Neuronal stem cell (in vitro differentiated cells): ENCODE measurements around the gene MRPL40.

Experiments used
- DNase-seq: peaks from one replicate; pipeline ENCODE4 v3.0.0-alpha.2; 2013; ENCODE audit warnings: low spot score
- H2AFZ ChIP-seq: one replicate; pipeline ENCODE4 v1.6.1; 2013; ENCODE audit warnings: mild to moderate bottlenecking, low read length, inconsistent platforms
- H2AK5ac ChIP-seq: 2 replicates; pipeline ENCODE4 v1.6.1; 2013; ENCODE audit warnings: low read depth, mild to moderate bottlenecking, inconsistent platforms, low read length, moderate library complexity, mixed read lengths
- H2BK120ac ChIP-seq: 2 replicates; pipeline ENCODE4 v1.6.1; 2013; ENCODE audit warnings: low read depth, mild to moderate bottlenecking, inconsistent platforms, low read length, moderate library complexity, mixed read lengths
- H2BK12ac ChIP-seq: one replicate; pipeline ENCODE4 v1.6.1; 2013; ENCODE audit warnings: low read length, inconsistent platforms
- H2BK15ac ChIP-seq: 2 replicates; pipeline ENCODE4 v1.6.1; 2013; ENCODE audit warnings: mild to moderate bottlenecking, low read length, inconsistent platforms, mixed read lengths
- H2BK5ac ChIP-seq: one replicate; pipeline ENCODE4 v1.6.1; 2013; ENCODE audit warnings: inconsistent platforms, mild to moderate bottlenecking, low read length, moderate library complexity
- H3K14ac ChIP-seq: one replicate; pipeline ENCODE4 v1.6.1; 2013; ENCODE audit warnings: low read length, inconsistent platforms
- H3K18ac ChIP-seq: 2 replicates; pipeline ENCODE4 v1.6.1; 2013; ENCODE audit warnings: low read length, inconsistent platforms
- H3K23ac ChIP-seq: 2 replicates; pipeline ENCODE4 v1.6.1; 2013; ENCODE audit warnings: low read depth, mild to moderate bottlenecking, mixed read lengths, low read length, inconsistent platforms; ENCODE audit not compliant: poor library complexity
- H3K27ac ChIP-seq: replicated peaks from 3 replicates; pipeline ENCODE4 v1.5.1; 2013; ENCODE audit warnings: low read length, inconsistent platforms
- H3K27me3 ChIP-seq, 3 experiments: 2 replicates each; pipeline ENCODE4 v1.6.1; 2013; ENCODE audit warnings: low read length in 3 of 3, mild to moderate bottlenecking in 2 of 3, inconsistent platforms in 1 of 3, low read depth in 1 of 3, mixed read lengths in 1 of 3, moderate library complexity in 1 of 3; ENCODE audit not compliant: control insufficient read depth in 3 of 3, insufficient read depth in 3 of 3
- H3K36me3 ChIP-seq, 2 donors: replicated peaks in 1 of 2; 2 replicates each; pipeline ENCODE4 v1.6.1; 2013; ENCODE audit warnings: low read length in 2 of 2; ENCODE audit not compliant: control insufficient read depth in 2 of 2, insufficient read depth in 2 of 2
- H3K4ac ChIP-seq: 2 replicates; pipeline ENCODE4 v1.6.1; 2013; ENCODE audit warnings: inconsistent platforms, mild to moderate bottlenecking, low read length, moderate library complexity
- H3K4me1 ChIP-seq, 2 donors: 1 replicate in 1 of 2; 2 replicates in 1 of 2; pipeline ENCODE4 v1.6.1; 2013; ENCODE audit warnings: low read length in 2 of 2, low read depth in 1 of 2; ENCODE audit not compliant: control insufficient read depth in 2 of 2, insufficient read depth in 1 of 2
- H3K4me2 ChIP-seq: one replicate; pipeline ENCODE4 v1.6.1; 2013; ENCODE audit warnings: mild to moderate bottlenecking, low read length, inconsistent platforms; ENCODE audit not compliant: insufficient read depth, poor library complexity, severe bottlenecking
- H3K4me3 ChIP-seq, 2 donors: 2 replicates each; pipeline ENCODE4 v1.5.1; 2013; ENCODE audit warnings: low read length in 2 of 2, mild to moderate bottlenecking in 2 of 2, inconsistent platforms in 1 of 2, moderate library complexity in 1 of 2
- H3K79me1 ChIP-seq: one replicate; pipeline ENCODE4 v1.6.1; 2013; ENCODE audit warnings: low read depth, mild to moderate bottlenecking, inconsistent platforms, low read length, moderate library complexity
- H3K9ac ChIP-seq: one replicate; pipeline ENCODE4 v1.6.1; 2013; ENCODE audit warnings: mild to moderate bottlenecking, low read depth, low read length, inconsistent platforms; ENCODE audit not compliant: poor library complexity
- H3K9me3 ChIP-seq, 2 donors: replicated peaks in 1 of 2; 2 replicates each; pipeline versions ENCODE3 to v1.6.1; 2013; ENCODE audit warnings: low read length in 2 of 2, mild to moderate bottlenecking in 2 of 2, inconsistent platforms in 1 of 2, low read depth in 1 of 2, mixed read lengths in 1 of 2, moderate library complexity in 1 of 2; ENCODE audit not compliant: control insufficient read depth in 2 of 2, insufficient read depth in 1 of 2
- H4K8ac ChIP-seq: one replicate; pipeline ENCODE4 v1.6.1; 2013; ENCODE audit warnings: low read depth, mild to moderate bottlenecking, inconsistent platforms, low read length, moderate library complexity
- H4K91ac ChIP-seq: one replicate; pipeline ENCODE4 v1.6.1; 2013; ENCODE audit warnings: low read length, low read depth, mild to moderate bottlenecking, inconsistent platforms; ENCODE audit not compliant: poor library complexity
- WGBS, 2 donors: extraction: QIAGEN DNeasy Blood & Tissue Kit; methylation state at CpG; one replicate each; pipeline ENCODE4 v1.1.7; 2013; ENCODE audit warnings: missing lambda C conversion rate in 2 of 2, mixed read lengths in 1 of 2; ENCODE audit not compliant: insufficient read length in 2 of 2, insufficient replicate concordance in 1 of 2; ENCODE audit errors: extremely low coverage in 2 of 2; 5-methylcytosine and 5-hydroxymethylcytosine counted together

Gene MRPL40

DNA sequence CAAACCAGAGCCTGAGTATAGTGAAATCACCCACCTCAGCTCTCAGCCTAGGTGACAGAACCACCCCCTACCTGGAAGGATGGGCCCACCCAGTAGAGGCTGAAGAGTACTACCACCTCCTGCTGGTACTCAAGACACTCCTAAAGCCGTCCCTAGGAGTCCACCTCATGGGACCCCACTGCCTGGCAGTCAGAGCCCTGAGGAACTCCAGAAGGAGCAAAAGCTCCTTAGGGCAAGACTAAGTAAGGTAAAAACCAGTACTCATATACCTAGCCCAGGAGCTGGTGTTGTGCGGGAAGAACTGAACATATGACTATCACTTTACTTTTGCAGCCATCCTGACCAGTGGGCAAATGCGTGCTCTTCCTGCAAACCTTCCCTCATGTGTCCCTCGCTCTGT lies 37.1 kb upstream of the MRPL40 start:
- H4K91ac ChIP-seq, result no peak overlapping the region
- peaks cover 47 to 96% of the 10 kb centered on the region in 2 donors for H3K36me3 ChIP-seq
- H2AK5ac ChIP-seq, result no peak overlapping the region
- H2BK15ac ChIP-seq, result no peak overlapping the region
- DNase-seq, result no peak
- no peak overlapping the region for H3K4me3 ChIP-seq
- H3K27me3 ChIP-seq, result no peaks in the 10 kb centered on the region
- no peaks in the 10 kb centered on the region for H3K4me1 ChIP-seq
- WGBS, 2 donors, result no CpG with 5 or more reads among the region's 4 CpGs
- no peak overlapping the region for H3K4me2 ChIP-seq
- no peak overlapping the region for H3K27ac ChIP-seq
- no peak overlapping the region for H3K9ac ChIP-seq
- H3K4ac ChIP-seq, result no peak overlapping the region
- no peak overlapping the region for H3K18ac ChIP-seq
- no peak overlapping the region for H4K8ac ChIP-seq
- H2AFZ ChIP-seq, result no peak overlapping the region
- no peak overlapping the region for H3K14ac ChIP-seq
- H3K23ac ChIP-seq, result no peak overlapping the region
- no peak overlapping the region for H2BK5ac ChIP-seq
- peaks cover 2% of the 10 kb centered on the region for H3K79me1 ChIP-seq
- H2BK120ac ChIP-seq, result no peak overlapping the region
- H2BK12ac ChIP-seq, result no peak overlapping the region
- H3K9me3 ChIP-seq, result no peaks in the 10 kb centered on the region

GRCh38 chr22:19396561-19396933 lies 35.8 kb upstream of the MRPL40 start:
- H3K27ac ChIP-seq, result no peak overlapping the region
- no peak overlapping the region for H4K8ac ChIP-seq
- no peak overlapping the region for H2BK15ac ChIP-seq
- no peak overlapping the region for H3K23ac ChIP-seq
- no peak overlapping the region for H3K4me2 ChIP-seq
- no peaks in the 10 kb centered on the region for H3K4me1 ChIP-seq
- H3K9me3 ChIP-seq, result no peaks in the 10 kb centered on the region
- H3K4me3 ChIP-seq, result no peak overlapping the region
- no peak overlapping the region for H3K4ac ChIP-seq
- H2BK120ac ChIP-seq, result no peak overlapping the region
- H3K79me1 ChIP-seq, result peaks cover 2% of the 10 kb centered on the region
- H2BK12ac ChIP-seq, result no peak overlapping the region
- H3K14ac ChIP-seq, result no peak overlapping the region
- H3K27me3 ChIP-seq, result no peaks in the 10 kb centered on the region
- no peak overlapping the region for H3K9ac ChIP-seq
- no peak overlapping the region for H3K18ac ChIP-seq
- H4K91ac ChIP-seq, result no peak overlapping the region
- no peak for DNase-seq
- H2AFZ ChIP-seq, result no peak overlapping the region
- H3K36me3 ChIP-seq, result peaks cover 47 to 98% of the 10 kb centered on the region in 2 donors
- H2AK5ac ChIP-seq, result no peak overlapping the region
- no CpG with 5 or more reads among the region's 6 CpGs for WGBS, 2 donors
- H2BK5ac ChIP-seq, result no peak overlapping the region

- H3K9ac ChIP-seq, result no peak overlapping the region
- no peak overlapping the region for H2BK5ac ChIP-seq
- no peak overlapping the region for H2BK12ac ChIP-seq
- peak overlapping the region; percentile 68 for H3K23ac ChIP-seq
- H3K14ac ChIP-seq, result no peak overlapping the region
- no peak overlapping the region for H3K4me2 ChIP-seq
- H4K8ac ChIP-seq, result no peak overlapping the region
- no peaks in the 10 kb centered on the region for H3K27me3 ChIP-seq
- H3K79me1 ChIP-seq, result peaks cover 2% of the 10 kb centered on the region
- H2AFZ ChIP-seq, result no peak overlapping the region
- H3K4ac ChIP-seq, result no peak overlapping the region
- H2BK120ac ChIP-seq, result no peak overlapping the region
- H3K9me3 ChIP-seq, result no peaks in the 10 kb centered on the region
- no peak overlapping the region for H2BK15ac ChIP-seq
- no peak overlapping the region for H3K4me3 ChIP-seq
- H4K91ac ChIP-seq, result no peak overlapping the region
- H3K27ac ChIP-seq, result no peak overlapping the region
- no peak overlapping the region for H2AK5ac ChIP-seq
- DNase-seq, result no peak
- H3K36me3 ChIP-seq, result peaks cover 48 to 98% of the 10 kb centered on the region in 2 donors
- no peaks in the 10 kb centered on the region for H3K4me1 ChIP-seq
- H3K18ac ChIP-seq, result no peak overlapping the region
- no CpG with 5 or more reads among the region's 6 CpGs for WGBS, 2 donors
These were observed 35.2 kb upstream of the MRPL40 start for GRCh38 chr22:19396934-19397733.

- Histone ChIP-seq H3K36me3 (peaks cover 42 to 98% of the 10 kb centered on the region in 2 donors), H3K18ac (no peak overlapping the region), H3K9ac (no peak overlapping the region), H2BK15ac (no peak overlapping the region), H3K4me3 (no peak overlapping the region), H3K14ac (no peak overlapping the region), H2AK5ac (no peak overlapping the region), H3K23ac (no peak overlapping the region), H2BK5ac (no peak overlapping the region), H3K9me3 (no peaks in the 10 kb centered on the region), H3K4me1 (no peaks in the 10 kb centered on the region), H4K91ac (no peak overlapping the region), H3K4me2 (no peak overlapping the region), H3K27ac (no peak overlapping the region), H2BK120ac (no peak overlapping the region), H3K79me1 (peaks cover 2% of the 10 kb centered on the region), H3K4ac (no peak overlapping the region), H2BK12ac (no peak overlapping the region), H4K8ac (no peak overlapping the region), H3K27me3 (no peaks in the 10 kb centered on the region), H2AFZ (no peak overlapping the region)
- no peak for DNase-seq
- WGBS, 2 donors, result no CpG with 5 or more reads among the region's 3 CpGs
These were observed 34.6 kb upstream of the MRPL40 start for GRCh38 chr22:19397734-19398104.
